AG09319 (cell line): Measurements from ENCODE around the gene CCDC188.

Source experiments
- DNase-seq: peaks from one replicate; pipeline ENCODE4 v3.0.0-alpha.2; 2010; ENCODE audit warnings: low read depth; ENCODE audit errors: extremely low read depth
- TF ChIP-seq, protein P1 (sequence below): IDR thresholded peaks from 2 replicates; pipeline ENCODE4 v1.5.1; 2011; ENCODE audit warnings: low read depth, mild to moderate bottlenecking, inconsistent platforms, low read length, moderate library complexity

The CCDC188 gene

DNA sequence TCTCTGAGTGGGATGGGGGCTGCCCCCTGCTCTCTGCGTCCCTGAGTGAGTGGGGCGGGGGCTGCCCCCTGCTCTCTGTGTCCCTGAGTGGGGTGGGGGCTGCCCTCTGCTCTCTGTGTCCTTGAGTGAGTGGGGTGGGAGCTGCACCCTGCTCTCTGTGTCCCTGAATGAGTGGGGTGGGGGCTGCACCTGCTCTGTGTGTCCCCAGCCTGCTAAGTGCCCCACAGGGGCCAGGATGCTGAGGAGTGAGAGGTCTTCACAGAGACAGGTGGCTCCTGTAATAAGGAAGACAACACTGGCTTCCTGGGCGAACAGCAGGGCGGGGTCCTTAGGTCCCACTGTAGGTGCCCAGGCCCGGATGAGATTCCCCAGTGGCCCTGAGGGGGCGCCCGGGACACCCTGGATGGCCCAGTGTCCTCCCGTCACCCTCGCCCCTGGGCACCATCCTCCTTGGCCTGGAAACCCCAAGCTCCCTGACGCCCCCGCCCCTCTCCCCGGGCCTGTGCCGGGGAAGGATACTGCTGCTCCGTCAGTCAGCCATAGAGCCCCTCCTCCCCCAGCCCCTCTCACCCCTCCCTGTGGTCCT, 3.8 kb upstream of the CCDC188 start:
- no peak for DNase-seq
- TF ChIP-seq, protein P1, sequence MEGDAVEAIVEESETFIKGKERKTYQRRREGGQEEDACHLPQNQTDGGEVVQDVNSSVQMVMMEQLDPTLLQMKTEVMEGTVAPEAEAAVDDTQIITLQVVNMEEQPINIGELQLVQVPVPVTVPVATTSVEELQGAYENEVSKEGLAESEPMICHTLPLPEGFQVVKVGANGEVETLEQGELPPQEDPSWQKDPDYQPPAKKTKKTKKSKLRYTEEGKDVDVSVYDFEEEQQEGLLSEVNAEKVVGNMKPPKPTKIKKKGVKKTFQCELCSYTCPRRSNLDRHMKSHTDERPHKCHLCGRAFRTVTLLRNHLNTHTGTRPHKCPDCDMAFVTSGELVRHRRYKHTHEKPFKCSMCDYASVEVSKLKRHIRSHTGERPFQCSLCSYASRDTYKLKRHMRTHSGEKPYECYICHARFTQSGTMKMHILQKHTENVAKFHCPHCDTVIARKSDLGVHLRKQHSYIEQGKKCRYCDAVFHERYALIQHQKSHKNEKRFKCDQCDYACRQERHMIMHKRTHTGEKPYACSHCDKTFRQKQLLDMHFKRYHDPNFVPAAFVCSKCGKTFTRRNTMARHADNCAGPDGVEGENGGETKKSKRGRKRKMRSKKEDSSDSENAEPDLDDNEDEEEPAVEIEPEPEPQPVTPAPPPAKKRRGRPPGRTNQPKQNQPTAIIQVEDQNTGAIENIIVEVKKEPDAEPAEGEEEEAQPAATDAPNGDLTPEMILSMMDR = no peak; the same call in 1 of the 2 replicates

DNA sequence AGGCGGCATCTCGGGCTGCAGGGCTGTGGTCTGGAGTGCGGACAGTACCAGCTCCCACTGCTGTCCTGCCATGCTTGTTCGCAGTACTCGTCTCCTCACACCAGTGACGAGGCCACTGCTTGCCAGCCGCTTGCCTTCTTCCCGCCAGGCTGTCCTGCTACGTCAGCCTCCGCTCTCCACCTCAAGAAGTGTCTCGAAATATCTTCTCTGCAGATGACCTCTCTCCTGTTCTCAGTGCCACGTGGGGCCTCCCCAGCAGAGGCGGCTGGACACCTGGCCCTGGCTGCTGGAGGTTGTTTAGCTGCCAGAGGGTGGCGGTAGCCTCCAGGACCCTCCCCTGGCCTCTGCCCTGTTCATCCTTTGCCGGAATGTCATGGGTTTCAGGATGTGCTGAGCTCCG, 3.1 kb upstream of the CCDC188 start:
- TF ChIP-seq, protein P1 = no peak

DNA sequence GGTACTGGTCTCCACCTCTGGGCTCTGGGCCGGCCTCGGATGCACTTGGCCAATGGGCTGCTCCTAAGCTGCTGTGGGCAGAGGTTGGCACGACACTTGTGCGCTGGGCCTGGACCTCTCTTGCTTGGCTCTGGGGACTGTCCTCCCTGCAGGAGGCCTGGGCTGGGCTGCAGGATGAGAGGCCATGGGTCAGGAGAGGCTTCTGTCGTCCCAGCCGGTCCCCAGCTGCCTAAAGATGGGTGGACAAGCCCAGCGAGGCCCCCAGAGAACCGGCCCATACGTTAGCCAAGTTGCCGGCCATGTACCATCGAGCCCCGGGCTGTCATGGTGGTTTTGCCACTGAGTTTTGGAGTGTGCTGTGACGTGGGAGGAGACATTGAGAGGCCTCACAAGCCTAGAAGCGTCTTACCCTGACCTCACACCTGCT, 1.6 kb upstream of the CCDC188 start:
- TF ChIP-seq, protein P1 = no peak
- DNase-seq = no peak

More for the DNA sequence above, 3.1 kb upstream of the CCDC188 start:
- no peak for DNase-seq

DNA sequence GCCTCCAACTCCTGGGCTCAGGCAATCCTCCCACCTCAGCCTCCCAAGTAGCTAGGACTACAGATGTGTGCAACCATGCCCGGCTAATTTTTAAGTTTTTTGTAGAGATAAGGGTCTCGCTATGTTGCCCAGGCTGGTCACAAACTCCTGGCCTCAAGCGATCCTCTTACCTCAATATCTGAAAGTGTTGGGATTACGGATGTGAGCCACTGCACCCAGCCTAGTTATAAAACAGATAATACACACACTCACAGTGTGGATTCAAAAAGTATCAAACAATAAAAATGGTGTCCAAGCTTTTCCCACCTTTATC, 377 bp upstream of the CCDC188 start:
- TF ChIP-seq, protein P1 = no peak
- no peak for DNase-seq

DNA sequence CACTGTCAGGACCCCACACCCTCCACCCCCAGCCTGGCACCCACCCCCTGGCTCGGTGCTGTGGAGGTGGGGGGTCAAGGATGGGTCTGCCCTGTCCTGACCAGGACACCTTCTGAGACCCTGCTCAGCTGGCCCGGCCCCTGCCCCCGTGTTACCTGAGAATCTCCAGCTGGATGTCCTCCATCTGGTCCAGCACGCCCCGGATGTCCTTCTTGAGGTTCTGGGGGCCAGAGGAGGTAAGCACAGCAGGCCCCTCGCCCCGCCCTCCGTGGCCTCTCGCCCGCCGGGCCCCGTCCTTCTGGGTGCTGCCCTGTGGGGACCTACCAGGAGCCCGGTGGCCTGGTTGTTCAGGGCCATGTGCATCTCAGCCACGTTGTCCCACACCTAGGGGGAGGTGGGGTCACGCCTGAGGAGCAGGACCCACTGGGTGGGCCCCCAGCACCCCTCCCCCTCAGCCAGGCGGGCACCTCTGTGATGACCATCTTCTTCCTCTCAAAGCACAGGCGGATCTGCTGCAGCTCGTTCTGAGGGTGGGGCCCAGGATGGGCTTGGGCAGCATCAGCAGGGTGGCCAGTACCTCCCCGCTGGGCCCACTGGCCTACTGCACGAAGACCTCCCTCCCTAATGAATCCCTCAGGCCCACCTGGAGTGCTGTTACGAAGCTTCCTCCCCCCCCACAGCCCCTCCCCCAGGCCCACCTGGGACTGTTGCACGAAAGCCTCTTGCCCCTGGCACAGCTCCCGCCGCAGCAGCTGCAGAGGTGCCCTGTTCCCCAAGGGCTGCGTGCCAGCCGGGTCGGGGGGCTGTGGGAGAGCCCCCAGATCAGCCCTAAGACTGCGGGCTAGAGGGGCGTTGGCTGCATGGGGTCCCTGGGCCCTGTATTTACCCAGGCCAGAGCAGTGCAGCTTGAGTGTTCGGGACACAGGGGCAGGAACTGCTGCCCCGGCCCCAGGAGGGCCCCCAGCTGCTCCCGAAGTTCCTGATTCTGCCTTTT, 1.3 kb downstream of the CCDC188 start:
- no peak for DNase-seq
- TF ChIP-seq, protein P1 = no peak

DNA sequence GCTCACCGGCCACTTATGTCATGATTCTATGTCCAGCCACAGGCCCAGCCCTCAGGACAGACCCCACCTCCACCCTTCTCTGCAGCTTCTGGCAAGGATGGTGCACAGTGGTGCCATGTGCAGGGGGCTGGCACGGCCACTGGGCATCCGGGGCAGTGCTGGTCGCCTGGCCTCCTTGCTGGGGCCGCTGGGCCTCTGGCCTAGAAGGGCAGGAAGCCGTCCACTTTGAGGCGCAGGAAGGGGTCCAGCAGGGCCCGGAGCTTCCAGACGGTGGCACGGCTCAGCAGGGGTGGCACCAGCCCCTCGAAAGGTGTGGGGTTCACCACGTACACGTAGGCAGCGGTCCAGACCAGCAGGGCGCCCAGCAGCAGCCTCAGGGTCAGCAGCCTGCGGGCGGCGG, 2.4 kb downstream of the CCDC188 start:
- TF ChIP-seq, protein P1 = no peak
- DNase-seq = no peak

DNA sequence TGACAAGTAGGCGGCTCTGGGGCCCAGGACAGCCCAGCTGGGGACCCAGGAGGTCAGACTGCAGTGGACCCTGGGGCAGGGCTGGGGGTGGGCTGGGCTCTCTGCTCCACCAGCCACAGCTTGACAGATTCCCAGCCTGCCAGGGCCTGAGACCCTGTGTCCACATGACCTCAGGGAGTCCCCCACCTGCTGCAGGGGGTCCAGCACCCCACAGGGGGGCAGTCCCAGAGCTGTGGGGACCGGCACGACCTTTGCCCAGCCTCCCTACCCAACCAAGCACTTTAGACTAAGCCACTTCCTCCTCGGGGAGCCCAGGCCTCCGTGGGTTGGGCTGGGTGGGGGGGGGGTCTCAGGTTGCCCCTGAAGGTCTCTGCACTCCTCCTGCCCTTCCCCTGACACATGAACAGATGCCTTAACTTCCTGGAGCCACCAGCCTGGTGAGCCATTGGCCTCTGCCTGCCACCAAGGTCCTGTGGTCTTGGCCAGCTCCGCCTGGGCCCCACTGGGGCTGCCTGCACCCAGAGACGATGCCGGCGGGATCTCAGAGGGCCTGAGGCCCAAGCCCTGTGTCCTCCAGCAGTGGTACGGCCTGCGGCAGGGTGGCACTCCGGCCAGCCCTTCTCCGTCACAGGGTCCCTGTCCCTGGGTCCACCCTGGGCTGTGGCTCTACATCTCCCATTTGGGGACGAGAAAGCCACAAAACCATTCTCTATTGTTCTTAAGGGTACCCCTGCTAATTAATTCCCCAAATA, 3.4 kb downstream of the CCDC188 start:
- TF ChIP-seq, protein P1 = no peak
- DNase-seq = no peak
